A673 (cell line): Measurements from ENCODE around the gene MAN1A2. TPM values are rescaled to one million over a fixed set of nuclear protein-coding genes. Genes with fewer than 3 reads are reported as not detected.
"Not testable (repeated sequence)": the region's sequence is repeated elsewhere in the genome, so short reads cannot be mapped to it uniquely, and the experiment has no call there.

Experiments
- BruUV-seq: library from RNA; stranded (reverse); fragments of 400-500 nt; replicated peaks from 2 replicates; lab custom pipeline; 2021; lab: Mats Ljungman, UMichigan
- CTCF ChIA-PET: fragments of 300-600 bp; sonication (Branson Sonifier 250); formaldehyde crosslinking; loops from one replicate; lab custom pipeline; 2022; ENCODE audit warnings: antibody characterized with exemption; lab: Charles Lee
- POLR2A ChIA-PET: fragments of 300-600 bp; sonication (Branson Sonifier 250); formaldehyde crosslinking; loops from one replicate; lab custom pipeline; 2022; ENCODE audit warnings: antibody characterized with exemption; ENCODE audit not compliant: low non-redundant PET; lab: Charles Lee
- DNase-seq: peaks from one replicate; pipeline ENCODE4 v3.0.0-alpha.2; 2015; ENCODE audit warnings: low spot score
- H3K27ac ChIP-seq: fragments of 200-600 bp; sonication (generic); 2 replicates; pipeline ENCODE4 v1.5.1; 2016; ENCODE audit warnings: mixed run types, low read depth, mild to moderate bottlenecking, mixed read lengths, antibody characterized with exemption, low read length; ENCODE audit not compliant: poor library complexity, severe bottlenecking
- H3K27me3 ChIP-seq: fragments of 200-600 bp; sonication (generic); replicated peaks from 2 replicates; pipeline ENCODE4 v1.6.1; 2017; ENCODE audit warnings: mixed run types, low read depth, mild to moderate bottlenecking, mixed read lengths, antibody characterized with exemption, low read length; ENCODE audit not compliant: insufficient read depth, poor library complexity
- H3K36me3 ChIP-seq: fragments of 200-600 bp; sonication (generic); 2 replicates; pipeline ENCODE4 v1.6.1; 2016; ENCODE audit warnings: mixed run types, mild to moderate bottlenecking, mixed read lengths, antibody characterized with exemption, low read length; ENCODE audit not compliant: insufficient read depth, poor library complexity, severe bottlenecking
- H3K4me1 ChIP-seq: fragments of 200-600 bp; sonication (generic); 2 replicates; pipeline ENCODE4 v1.6.1; 2017; ENCODE audit warnings: mixed run types, mild to moderate bottlenecking, mixed read lengths, antibody characterized with exemption, low read length; ENCODE audit not compliant: insufficient read depth, poor library complexity, severe bottlenecking
- H3K4me3 ChIP-seq: fragments of 200-600 bp; sonication (generic); 2 replicates; pipeline ENCODE4 v1.5.1; 2016; ENCODE audit warnings: low read depth, mixed run types, mild to moderate bottlenecking, mixed read lengths, low read length; ENCODE audit not compliant: poor library complexity, severe bottlenecking
- H3K9me3 ChIP-seq: fragments of 200-600 bp; sonication (generic); 2 replicates; pipeline ENCODE4 v1.6.1; 2016; ENCODE audit warnings: mixed run types, low read depth, mild to moderate bottlenecking, mixed read lengths, antibody characterized with exemption, low read length; ENCODE audit not compliant: poor library complexity, severe bottlenecking
- EZH2 ChIP-seq: fragments of 200-600 bp; sonication (generic); IDR thresholded peaks from 2 replicates; pipeline ENCODE4 v1.6.1; 2017; ENCODE audit warnings: borderline replicate concordance, low read depth, mild to moderate bottlenecking, mixed read lengths, antibody characterized with exemption, low read length; ENCODE audit not compliant: poor library complexity, severe bottlenecking
- intact Hi-C: fragments of 100-400 bp; cut with micrococcal nuclease; formaldehyde crosslinking; loops from one replicate; pipeline ENCODE4 v1.10.0; 2022; ENCODE audit not compliant: unreplicated experiment
- total RNA-seq: library from RNA; stranded (reverse); gene quantifications from 2 replicates; pipeline ENCODE4 v1.2.3, GENCODE V29; 2021
- TF ChIP-seq, protein P1 (sequence below): fragments of 300-800, 200-600 bp; sonication (generic); conservative IDR thresholded peaks from 2 replicates; pipeline ENCODE4 v1.5.1; 2017; ENCODE audit warnings: low read depth, mild to moderate bottlenecking, antibody characterized with exemption, low read length, moderate library complexity, mixed read lengths

The MAN1A2 gene
- total RNA-seq, 1 experiment from 2014 or later: 31.8 TPM

DNA sequence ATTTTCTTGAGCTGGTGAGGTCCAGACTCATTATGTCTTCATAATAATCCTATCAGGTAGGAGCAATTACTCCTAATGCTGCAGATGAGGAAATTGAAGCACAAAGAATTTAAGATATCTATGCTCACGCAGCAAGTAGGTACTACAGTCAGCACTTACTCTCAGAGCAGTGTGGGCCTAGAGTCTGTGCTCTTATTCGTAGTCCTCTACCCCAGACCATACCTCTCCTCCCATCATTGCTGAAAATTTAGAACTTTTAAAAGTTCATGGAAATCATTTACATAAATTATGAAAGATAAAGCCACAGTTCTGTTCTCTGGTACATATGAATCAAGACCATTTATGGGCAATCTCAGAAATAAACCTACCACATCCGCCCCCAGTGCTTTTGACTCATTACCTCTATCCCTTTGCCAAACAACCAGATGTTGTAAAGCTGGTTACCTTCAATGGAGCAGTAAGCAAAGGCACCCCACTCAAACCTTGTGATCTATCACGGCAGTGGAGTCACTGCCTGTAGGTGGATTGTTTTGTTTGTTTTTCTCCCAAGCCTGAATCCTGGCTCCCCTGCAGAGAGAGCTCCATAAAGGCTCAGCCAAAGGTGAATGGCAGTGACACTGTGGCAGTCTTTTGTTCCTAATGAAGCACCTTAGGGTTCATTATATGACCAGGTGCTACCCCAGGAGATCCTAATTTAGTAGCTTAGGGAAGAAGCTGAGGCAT, 20.9 kb upstream of the MAN1A2 start:
- Histone ChIP-seq H3K27ac (no peak overlapping the region), H3K4me3 (no peak overlapping the region), H3K9me3 (no peaks in the 10 kb centered on the region), H3K27me3 (no peaks in the 10 kb centered on the region), H3K4me1 (no peaks in the 10 kb centered on the region), H3K36me3 (no peaks in the 10 kb centered on the region)
- ChIA-PET CTCF (no interaction called here), POLR2A (no interaction called here)
- intact Hi-C loops: no loop called here
- no TSS peak for BruUV-seq
- TF ChIP-seq, protein P1, sequence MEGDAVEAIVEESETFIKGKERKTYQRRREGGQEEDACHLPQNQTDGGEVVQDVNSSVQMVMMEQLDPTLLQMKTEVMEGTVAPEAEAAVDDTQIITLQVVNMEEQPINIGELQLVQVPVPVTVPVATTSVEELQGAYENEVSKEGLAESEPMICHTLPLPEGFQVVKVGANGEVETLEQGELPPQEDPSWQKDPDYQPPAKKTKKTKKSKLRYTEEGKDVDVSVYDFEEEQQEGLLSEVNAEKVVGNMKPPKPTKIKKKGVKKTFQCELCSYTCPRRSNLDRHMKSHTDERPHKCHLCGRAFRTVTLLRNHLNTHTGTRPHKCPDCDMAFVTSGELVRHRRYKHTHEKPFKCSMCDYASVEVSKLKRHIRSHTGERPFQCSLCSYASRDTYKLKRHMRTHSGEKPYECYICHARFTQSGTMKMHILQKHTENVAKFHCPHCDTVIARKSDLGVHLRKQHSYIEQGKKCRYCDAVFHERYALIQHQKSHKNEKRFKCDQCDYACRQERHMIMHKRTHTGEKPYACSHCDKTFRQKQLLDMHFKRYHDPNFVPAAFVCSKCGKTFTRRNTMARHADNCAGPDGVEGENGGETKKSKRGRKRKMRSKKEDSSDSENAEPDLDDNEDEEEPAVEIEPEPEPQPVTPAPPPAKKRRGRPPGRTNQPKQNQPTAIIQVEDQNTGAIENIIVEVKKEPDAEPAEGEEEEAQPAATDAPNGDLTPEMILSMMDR: no peak
- TF ChIP-seq EZH2: no peak
- no peak for DNase-seq

GRCh38 chr1:117347907-117348306, 19.3 kb upstream of the MAN1A2 start:
- Histone ChIP-seq H3K9me3 (no peaks in the 10 kb centered on the region), H3K27ac (no peak overlapping the region), H3K4me3 (no peak overlapping the region), H3K36me3 (no peaks in the 10 kb centered on the region), H3K4me1 (no peaks in the 10 kb centered on the region), H3K27me3 (no peaks in the 10 kb centered on the region)
- BruUV-seq: no TSS peak
- ChIA-PET CTCF (no interaction called here), POLR2A (no interaction called here)
- no peak for DNase-seq
- intact Hi-C loops: no loop called here
- no peak for TF ChIP-seq EZH2
- TF ChIP-seq, protein P1: no peak

DNA sequence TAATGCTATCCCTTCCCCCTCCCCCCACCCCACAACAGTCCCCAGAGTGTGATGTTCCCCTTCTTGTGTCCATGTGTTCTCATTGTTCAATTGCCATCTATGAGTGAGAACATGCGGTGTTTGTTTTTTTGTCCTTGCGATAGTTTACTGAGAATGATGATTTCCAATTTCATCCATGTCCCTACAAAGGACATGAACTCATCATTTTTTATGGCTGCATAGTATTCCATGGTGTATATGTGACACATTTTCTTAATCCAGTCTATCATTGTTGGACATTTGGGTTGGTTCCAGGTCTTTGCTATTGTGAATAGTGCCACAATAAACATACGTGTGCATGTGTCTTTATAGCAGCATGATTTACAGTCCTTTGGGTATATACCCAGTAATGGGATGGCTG, 14.6 kb upstream of the MAN1A2 start:
- intact Hi-C loops, H3K4me1 ChIP-seq, H3K9me3 ChIP-seq, BruUV-seq, H3K27ac ChIP-seq, H3K4me3 ChIP-seq, POLR2A ChIA-PET, H3K36me3 ChIP-seq, H3K27me3 ChIP-seq, DNase-seq, CTCF ChIA-PET: not testable (repeated sequence)

- H3K36me3 ChIP-seq, H3K27me3 ChIP-seq, intact Hi-C loops, BruUV-seq, POLR2A ChIA-PET, DNase-seq, H3K9me3 ChIP-seq, H3K4me3 ChIP-seq, H3K27ac ChIP-seq, H3K4me1 ChIP-seq, CTCF ChIA-PET: not testable (repeated sequence)
Measured at GRCh38 chr1:117357833-117358603, 9.2 kb upstream of the MAN1A2 start.

- CTCF ChIA-PET, H3K27ac ChIP-seq, H3K27me3 ChIP-seq, H3K4me3 ChIP-seq, BruUV-seq, intact Hi-C loops, H3K9me3 ChIP-seq, DNase-seq, H3K36me3 ChIP-seq, H3K4me1 ChIP-seq, POLR2A ChIA-PET: not testable (repeated sequence)
Measured at GRCh38 chr1:117358604-117358887, 8.7 kb upstream of the MAN1A2 start.
